GM12873 (cell line): ENCODE data around the gene TSSK6.

ENCODE experiments used
- TF ChIP-seq, protein P1 (sequence below): IDR thresholded peaks from 2 replicates; pipeline ENCODE4 v1.5.1; 2012; ENCODE audit warnings: low read depth, mild to moderate bottlenecking, moderate library complexity, low read length, control low read depth; ENCODE audit not compliant: insufficient read depth; ENCODE audit errors: missing control alignments

TSSK6 gene

GRCh38 chr19:19544257-19544953, 29.1 kb upstream of the TSSK6 start:
- TF ChIP-seq, protein P1, sequence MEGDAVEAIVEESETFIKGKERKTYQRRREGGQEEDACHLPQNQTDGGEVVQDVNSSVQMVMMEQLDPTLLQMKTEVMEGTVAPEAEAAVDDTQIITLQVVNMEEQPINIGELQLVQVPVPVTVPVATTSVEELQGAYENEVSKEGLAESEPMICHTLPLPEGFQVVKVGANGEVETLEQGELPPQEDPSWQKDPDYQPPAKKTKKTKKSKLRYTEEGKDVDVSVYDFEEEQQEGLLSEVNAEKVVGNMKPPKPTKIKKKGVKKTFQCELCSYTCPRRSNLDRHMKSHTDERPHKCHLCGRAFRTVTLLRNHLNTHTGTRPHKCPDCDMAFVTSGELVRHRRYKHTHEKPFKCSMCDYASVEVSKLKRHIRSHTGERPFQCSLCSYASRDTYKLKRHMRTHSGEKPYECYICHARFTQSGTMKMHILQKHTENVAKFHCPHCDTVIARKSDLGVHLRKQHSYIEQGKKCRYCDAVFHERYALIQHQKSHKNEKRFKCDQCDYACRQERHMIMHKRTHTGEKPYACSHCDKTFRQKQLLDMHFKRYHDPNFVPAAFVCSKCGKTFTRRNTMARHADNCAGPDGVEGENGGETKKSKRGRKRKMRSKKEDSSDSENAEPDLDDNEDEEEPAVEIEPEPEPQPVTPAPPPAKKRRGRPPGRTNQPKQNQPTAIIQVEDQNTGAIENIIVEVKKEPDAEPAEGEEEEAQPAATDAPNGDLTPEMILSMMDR: no peak

GRCh38 chr19:19543640-19544039, 28.3 kb upstream of the TSSK6 start:
- TF ChIP-seq, protein P1: no peak

GRCh38 chr19:19543101-19543500, 27.8 kb upstream of the TSSK6 start:
- TF ChIP-seq, protein P1: no peak

DNA sequence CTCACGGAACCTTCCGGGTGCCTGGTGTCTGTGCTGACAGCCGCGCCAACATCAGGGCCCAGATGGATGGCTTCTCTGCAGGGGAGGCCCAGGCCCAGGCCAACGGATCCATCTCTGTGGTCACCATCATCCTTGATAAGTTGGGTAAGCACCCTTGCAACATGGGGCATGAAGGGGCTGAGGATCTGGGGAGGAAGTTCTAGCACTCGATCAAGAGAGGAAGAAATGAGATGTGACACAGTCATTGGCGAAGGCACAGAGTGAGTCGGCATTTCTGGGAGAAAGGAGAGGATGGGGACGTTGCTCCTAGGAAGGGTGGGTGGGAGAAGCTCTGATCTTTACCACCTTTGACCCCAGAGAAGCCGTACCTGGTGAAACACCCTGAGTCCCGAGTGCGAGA, 27.2 kb upstream of the TSSK6 start:
- TF ChIP-seq, protein P1: no peak

GRCh38 chr19:19541616-19542015, 26.3 kb upstream of the TSSK6 start:
- TF ChIP-seq, protein P1: no peak

- TF ChIP-seq, protein P1: no peak
These were observed 25.6 kb upstream of the TSSK6 start for GRCh38 chr19:19540715-19541515.

DNA sequence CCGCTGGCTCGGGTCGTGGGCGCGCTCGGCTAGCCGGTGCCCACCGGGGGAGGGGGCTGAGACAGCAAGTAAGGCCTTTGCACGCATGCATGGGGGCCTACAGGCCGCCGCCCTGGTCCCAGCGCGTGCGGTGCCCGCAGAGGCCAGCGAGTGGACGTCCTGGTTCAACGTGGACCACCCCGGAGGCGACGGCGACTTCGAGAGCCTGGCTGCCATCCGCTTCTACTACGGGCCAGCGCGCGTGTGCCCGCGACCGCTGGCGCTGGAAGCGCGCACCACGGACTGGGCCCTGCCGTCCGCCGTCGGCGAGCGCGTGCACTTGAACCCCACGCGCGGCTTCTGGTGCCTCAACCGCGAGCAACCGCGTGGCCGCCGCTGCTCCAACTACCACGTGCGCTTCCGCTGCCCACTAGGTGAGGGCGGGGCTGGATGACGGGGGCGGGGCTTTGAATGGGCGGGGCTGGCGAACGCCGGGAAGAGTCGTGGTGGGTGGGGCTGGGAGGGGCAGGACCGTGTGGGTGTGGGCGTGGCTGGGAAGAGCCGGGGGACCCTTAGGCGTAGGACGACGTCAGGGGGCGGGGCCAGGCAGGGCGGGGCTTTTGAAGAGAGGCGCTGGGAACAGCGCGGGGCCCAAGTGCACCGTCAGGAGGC, 24.8 kb upstream of the TSSK6 start:
- TF ChIP-seq, protein P1: no peak
